ENCODE measurements around the gene FCHSD2.
A peak's percentile ranks its signal among the peaks of the same experiment; 100 is the strongest.

FCHSD2 gene

DNA sequence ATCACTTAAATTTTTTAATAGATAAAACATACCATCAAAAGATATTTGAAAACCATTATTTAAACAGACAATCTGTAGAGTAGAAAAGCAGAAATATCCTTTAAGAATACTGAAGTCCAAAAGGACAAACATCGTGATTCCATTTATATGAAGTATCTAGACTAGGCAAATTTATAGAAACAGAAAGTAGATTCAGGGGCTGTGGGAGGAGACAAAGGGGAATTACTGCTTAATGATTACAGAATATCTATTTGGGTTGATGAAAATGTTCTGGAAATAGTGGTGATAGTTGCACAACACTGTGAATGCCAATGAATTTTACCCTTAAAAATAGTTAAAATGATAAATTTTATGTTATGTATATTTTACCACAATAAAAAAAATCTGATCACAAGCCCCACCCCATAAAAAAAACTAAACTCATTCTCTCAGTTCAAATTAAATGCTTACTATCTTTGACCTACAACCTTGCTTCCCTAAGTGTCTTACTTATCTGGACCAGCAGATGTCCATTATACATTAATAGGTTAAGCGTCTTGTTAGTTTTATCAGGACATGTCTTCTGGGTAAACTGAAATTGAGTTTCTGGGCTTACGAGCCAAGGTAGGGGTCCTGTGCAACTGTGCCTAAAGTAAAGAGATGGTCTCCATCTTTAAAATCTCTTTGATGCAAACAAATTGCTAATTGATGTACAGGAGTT, 86.3 kb downstream of the FCHSD2 start:
- no peak overlapping the region for H3K27ac Mint-ChIP-seq
- H3K4me1 Mint-ChIP-seq: no peaks in the 10 kb centered on the region
- no peak overlapping the region for H3K4me3 Mint-ChIP-seq
- H3K9me3 Mint-ChIP-seq: no peaks in the 10 kb centered on the region
- TF ChIP-seq, protein P1, sequence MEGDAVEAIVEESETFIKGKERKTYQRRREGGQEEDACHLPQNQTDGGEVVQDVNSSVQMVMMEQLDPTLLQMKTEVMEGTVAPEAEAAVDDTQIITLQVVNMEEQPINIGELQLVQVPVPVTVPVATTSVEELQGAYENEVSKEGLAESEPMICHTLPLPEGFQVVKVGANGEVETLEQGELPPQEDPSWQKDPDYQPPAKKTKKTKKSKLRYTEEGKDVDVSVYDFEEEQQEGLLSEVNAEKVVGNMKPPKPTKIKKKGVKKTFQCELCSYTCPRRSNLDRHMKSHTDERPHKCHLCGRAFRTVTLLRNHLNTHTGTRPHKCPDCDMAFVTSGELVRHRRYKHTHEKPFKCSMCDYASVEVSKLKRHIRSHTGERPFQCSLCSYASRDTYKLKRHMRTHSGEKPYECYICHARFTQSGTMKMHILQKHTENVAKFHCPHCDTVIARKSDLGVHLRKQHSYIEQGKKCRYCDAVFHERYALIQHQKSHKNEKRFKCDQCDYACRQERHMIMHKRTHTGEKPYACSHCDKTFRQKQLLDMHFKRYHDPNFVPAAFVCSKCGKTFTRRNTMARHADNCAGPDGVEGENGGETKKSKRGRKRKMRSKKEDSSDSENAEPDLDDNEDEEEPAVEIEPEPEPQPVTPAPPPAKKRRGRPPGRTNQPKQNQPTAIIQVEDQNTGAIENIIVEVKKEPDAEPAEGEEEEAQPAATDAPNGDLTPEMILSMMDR (IDR thresholded peaks at IDR 0.05): no peak
- DNase-seq: no peak
- H3K27me3 Mint-ChIP-seq (ENCODE audit: low read depth, poor library complexity): peaks cover 3% of the 10 kb centered on the region
- peaks cover 10% of the 10 kb centered on the region for H3K36me3 Mint-ChIP-seq (ENCODE audit: low read depth)

DNA sequence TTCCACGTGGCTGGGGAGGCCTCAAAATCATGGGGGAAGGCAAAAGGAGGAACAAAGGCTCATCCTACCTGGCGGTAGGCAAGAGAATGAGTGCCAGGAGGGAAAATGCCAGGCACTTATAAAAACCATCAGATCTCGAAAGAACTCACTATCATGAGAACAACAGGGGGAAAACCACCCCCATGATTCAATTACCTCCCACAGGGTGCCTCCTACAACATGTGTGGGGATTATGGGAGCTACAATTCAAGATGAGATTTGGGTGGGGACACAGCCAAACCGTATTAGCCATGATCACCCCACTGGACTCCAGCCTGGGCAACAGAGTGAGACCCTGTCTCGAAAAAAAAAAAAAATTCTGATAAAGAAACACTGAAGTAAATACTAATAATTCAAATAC, 87.1 kb downstream of the FCHSD2 start:
- no peaks in the 10 kb centered on the region for H3K9me3 Mint-ChIP-seq
- TF ChIP-seq, protein P1 (IDR thresholded peaks at IDR 0.05): no peak
- no peak for DNase-seq
- H3K27me3 Mint-ChIP-seq (ENCODE audit: low read depth, poor library complexity): peaks cover 3% of the 10 kb centered on the region
- no peaks in the 10 kb centered on the region for H3K4me1 Mint-ChIP-seq
- H3K4me3 Mint-ChIP-seq: no peak overlapping the region
- no peak overlapping the region for H3K27ac Mint-ChIP-seq
- peaks cover 10% of the 10 kb centered on the region for H3K36me3 Mint-ChIP-seq (ENCODE audit: low read depth)

DNA sequence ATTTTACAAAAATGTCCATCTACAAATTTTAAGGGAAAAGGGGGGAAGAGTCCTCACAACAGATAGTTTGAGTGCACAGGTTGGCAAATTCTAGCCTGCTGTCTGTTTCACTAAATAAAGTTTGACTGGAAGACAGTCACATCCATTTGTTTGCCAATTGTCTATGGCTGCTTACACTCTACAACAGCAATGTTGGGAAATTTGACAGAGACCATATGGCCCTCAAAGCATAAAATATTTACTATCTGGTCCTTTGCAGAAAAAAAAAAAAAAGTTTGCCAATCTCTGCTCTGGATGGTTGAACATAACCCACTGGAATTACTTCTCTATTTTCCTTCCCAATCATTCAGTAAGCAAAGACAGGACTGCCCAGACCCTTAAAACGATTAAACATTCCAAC, 88.2 kb downstream of the FCHSD2 start:
- Mint-ChIP-seq H3K27ac (peak overlapping the region; percentile 70), H3K9me3 (no peaks in the 10 kb centered on the region), H3K36me3 (ENCODE audit: low read depth) (peaks cover 10% of the 10 kb centered on the region), H3K27me3 (ENCODE audit: low read depth, poor library complexity) (peaks cover 3% of the 10 kb centered on the region), H3K4me1 (no peaks in the 10 kb centered on the region), H3K4me3 (no peak overlapping the region)
- TF ChIP-seq, protein P1 (IDR thresholded peaks at IDR 0.05): no peak
- no peak for DNase-seq

DNA sequence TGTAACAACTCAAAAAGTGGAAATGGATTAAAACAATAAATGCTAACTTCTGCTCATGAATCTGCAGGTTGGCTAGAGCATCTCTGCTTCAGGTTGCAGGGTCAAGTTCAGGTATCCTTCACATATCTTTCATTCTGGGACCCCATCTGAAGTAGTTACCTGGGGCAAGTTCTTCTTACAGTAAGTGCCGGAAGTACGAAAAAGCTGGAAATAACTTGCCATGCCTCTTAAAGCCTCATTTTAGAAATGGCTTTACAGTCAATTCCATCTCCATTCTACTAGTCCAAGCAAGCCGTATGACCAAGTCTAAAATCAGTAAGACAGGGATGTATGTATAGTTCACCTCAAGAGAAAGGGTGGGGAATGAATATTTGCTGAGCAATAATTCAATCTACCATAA, 93.7 kb downstream of the FCHSD2 start:
- no peaks in the 10 kb centered on the region for H3K27me3 Mint-ChIP-seq (ENCODE audit: low read depth, poor library complexity)
- peaks cover 8% of the 10 kb centered on the region for H3K36me3 Mint-ChIP-seq (ENCODE audit: low read depth)
- no peak overlapping the region for H3K4me3 Mint-ChIP-seq
- DNase-seq: no peak
- no peaks in the 10 kb centered on the region for H3K9me3 Mint-ChIP-seq
- TF ChIP-seq, protein P1 (IDR thresholded peaks at IDR 0.05): no peak
- no peaks in the 10 kb centered on the region for H3K4me1 Mint-ChIP-seq
- no peak overlapping the region for H3K27ac Mint-ChIP-seq

DNA sequence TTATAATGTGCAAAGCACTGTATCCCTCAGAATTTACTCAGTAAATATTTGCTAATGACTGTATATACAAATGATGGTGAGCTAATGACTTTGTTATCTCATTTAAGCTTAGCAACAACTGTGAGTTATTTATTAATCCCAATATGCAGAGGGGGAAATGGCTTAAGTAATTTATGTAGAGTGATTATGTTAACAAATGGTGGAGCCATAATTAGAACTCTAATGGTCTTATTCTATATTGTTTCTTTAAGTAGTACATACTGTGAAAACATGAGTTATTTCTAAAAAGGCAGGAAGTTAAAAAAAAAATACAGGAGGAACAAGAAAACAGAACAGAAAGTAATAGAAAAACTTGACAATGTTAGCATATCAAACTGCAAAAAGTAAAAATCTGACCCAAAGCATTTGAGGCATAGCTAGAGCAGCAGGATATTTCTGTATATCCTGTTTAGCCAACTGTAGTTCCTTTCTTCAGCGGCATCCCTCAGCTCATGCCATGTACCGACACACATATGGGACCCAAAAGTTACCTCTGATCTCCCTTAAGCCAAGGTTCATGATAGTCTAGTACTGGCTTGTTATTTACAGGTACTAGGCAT, 94.2 kb downstream of the FCHSD2 start:
- Mint-ChIP-seq H3K36me3 (ENCODE audit: low read depth) (peaks cover 13% of the 10 kb centered on the region), H3K27me3 (ENCODE audit: low read depth, poor library complexity) (no peaks in the 10 kb centered on the region), H3K27ac (no peak overlapping the region), H3K4me1 (no peaks in the 10 kb centered on the region), H3K4me3 (no peak overlapping the region), H3K9me3 (peaks cover 2% of the 10 kb centered on the region)
- TF ChIP-seq, protein P1 (IDR thresholded peaks at IDR 0.05): no peak
- DNase-seq: no peak

DNA sequence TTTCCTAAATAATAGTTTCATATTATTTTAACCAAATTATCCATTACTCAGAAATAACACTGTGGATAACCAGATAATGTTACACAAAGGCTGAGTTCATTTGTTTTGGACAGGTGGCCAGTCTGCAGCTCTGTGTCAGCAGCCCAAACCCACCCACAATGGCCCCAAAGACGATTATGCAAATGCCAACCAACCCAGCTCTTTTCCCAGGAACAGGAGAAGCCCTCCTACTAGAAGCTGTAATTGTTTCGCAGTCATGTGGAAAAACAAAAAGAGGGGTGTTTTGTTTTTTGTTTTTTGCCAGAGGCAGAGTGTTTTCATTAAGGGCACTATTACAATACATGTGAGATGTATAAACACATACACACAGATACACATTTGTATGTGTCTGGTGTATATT, 102.1 kb downstream of the FCHSD2 start:
- Mint-ChIP-seq H3K27ac (no peak overlapping the region), H3K4me3 (no peak overlapping the region), H3K9me3 (peaks cover 23% of the 10 kb centered on the region), H3K36me3 (ENCODE audit: low read depth) (peaks cover 33% of the 10 kb centered on the region), H3K4me1 (no peaks in the 10 kb centered on the region), H3K27me3 (ENCODE audit: low read depth, poor library complexity) (no peaks in the 10 kb centered on the region)
- TF ChIP-seq, protein P1 (IDR thresholded peaks at IDR 0.05): no peak
- no peak for DNase-seq

Data from nephron progenitor cell (in vitro differentiated cells).